Progenitor cell of endocrine pancreas (in vitro differentiated cells): Measurements from ENCODE around the gene U2AF1L4. TPM values are rescaled to one million over a fixed set of nuclear protein-coding genes. Genes with fewer than 3 reads are reported as not detected.
"Not testable (repeated sequence)": the region's sequence is repeated elsewhere in the genome, so short reads cannot be mapped to it uniquely, and the experiment has no call there.

Experiments used
- DNase-seq: peaks from one replicate; pipeline ENCODE4 v3.0.0; 2021; ENCODE audit warnings: low spot score; ENCODE audit not compliant: unreplicated experiment
- H3K27ac Mint-ChIP-seq: 2 replicates; pipeline ENCODE4 v1.8.0; 2021; ENCODE audit warnings: mild to moderate bottlenecking, moderate library complexity, mixed read lengths
- H3K27me3 Mint-ChIP-seq: 2 replicates; pipeline ENCODE4 v1.8.0; 2021; ENCODE audit warnings: mixed read lengths
- H3K36me3 Mint-ChIP-seq: 2 replicates; pipeline ENCODE4 v1.8.0; 2022; ENCODE audit warnings: mixed read lengths; ENCODE audit not compliant: insufficient read depth
- H3K4me1 Mint-ChIP-seq: 2 replicates; pipeline ENCODE4 v1.8.0; 2021; ENCODE audit warnings: low read depth, mixed read lengths
- H3K4me3 Mint-ChIP-seq: 2 replicates; pipeline ENCODE4 v1.8.0; 2021; ENCODE audit warnings: low read depth, mild to moderate bottlenecking, moderate library complexity, mixed read lengths
- H3K9me3 Mint-ChIP-seq: 2 replicates; pipeline ENCODE4 v1.8.0; 2021; ENCODE audit warnings: low read depth, mixed read lengths
- total RNA-seq: library from RNA; stranded (reverse); gene quantifications from 2 replicates; pipeline ENCODE4 v1.2.1, GENCODE V29; 2021
- TF ChIP-seq, protein P1 (sequence below): fragments of 200-600 bp; sonication (generic); IDR thresholded peaks from one replicate; pipeline ENCODE4 v1.5.0; 2021; ENCODE audit warnings: antibody characterized with exemption, mild to moderate bottlenecking; ENCODE audit not compliant: unreplicated experiment

U2AF1L4 gene
- total RNA-seq, 1 donor from 2014 or later = 37.4 TPM

DNA sequence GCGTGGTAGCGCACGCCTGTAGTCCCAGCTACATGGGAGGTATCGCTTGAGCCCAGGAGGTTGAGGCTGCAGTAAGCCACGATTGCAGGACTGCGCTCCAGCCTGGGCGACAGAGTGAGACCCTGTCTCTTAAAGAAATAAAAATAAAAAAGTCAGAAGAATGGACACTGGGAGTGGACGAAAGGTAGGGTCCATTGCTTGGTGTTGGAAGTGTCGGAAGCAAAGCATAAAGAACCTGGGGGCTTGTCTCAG lies 29.8 kb upstream of the U2AF1L4 start:
- TF ChIP-seq, protein P1, sequence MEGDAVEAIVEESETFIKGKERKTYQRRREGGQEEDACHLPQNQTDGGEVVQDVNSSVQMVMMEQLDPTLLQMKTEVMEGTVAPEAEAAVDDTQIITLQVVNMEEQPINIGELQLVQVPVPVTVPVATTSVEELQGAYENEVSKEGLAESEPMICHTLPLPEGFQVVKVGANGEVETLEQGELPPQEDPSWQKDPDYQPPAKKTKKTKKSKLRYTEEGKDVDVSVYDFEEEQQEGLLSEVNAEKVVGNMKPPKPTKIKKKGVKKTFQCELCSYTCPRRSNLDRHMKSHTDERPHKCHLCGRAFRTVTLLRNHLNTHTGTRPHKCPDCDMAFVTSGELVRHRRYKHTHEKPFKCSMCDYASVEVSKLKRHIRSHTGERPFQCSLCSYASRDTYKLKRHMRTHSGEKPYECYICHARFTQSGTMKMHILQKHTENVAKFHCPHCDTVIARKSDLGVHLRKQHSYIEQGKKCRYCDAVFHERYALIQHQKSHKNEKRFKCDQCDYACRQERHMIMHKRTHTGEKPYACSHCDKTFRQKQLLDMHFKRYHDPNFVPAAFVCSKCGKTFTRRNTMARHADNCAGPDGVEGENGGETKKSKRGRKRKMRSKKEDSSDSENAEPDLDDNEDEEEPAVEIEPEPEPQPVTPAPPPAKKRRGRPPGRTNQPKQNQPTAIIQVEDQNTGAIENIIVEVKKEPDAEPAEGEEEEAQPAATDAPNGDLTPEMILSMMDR = no peak
- DNase-seq = no peak
- H3K4me1 Mint-ChIP-seq = peaks cover 7% of the 10 kb centered on the region
- peaks cover 30% of the 10 kb centered on the region for H3K27me3 Mint-ChIP-seq
- H3K4me3 Mint-ChIP-seq = peak overlapping the region; percentile 72
- H3K36me3 Mint-ChIP-seq = peaks cover 4% of the 10 kb centered on the region
- no peak overlapping the region for H3K27ac Mint-ChIP-seq
- no peaks in the 10 kb centered on the region for H3K9me3 Mint-ChIP-seq

DNA sequence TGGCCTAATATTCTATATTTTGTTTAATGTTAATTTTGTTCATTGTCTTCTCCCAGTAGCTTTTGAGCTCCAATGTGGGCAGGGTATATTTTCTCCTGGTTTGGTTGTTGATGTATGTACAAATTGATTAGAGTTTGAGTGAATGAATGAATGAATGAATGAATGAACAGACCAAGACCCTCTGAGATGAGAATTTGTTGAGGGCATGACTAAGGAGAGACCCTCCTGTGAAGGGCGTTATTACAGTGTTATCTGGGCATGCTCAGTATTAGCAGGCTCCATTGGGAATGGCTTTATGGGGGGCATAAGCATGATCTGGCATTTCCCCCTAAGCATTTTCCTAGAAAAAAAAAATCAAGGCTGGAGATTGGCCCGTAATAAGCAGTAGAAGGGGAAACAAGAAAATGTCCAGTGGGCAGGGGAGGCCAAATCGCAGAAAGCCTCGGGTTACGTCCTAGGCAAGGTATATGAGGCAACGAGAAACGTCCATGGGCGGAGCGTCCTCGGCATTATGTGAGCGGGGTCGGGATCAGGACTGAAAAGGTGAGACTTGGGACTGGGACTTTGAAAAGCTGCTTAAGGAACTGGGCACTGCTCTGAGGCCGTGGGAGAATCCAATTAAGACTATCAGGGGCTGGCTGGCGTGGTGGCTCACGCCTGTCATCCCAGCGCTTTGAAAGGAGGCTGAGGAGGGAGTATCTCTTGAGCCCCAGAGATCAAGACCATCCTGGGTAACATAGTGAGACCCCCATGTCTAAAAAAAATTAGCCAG lies 29.2 kb upstream of the U2AF1L4 start:
- Mint-ChIP-seq H3K36me3 (peaks cover 2% of the 10 kb centered on the region), H3K4me1 (peaks cover 7% of the 10 kb centered on the region), H3K9me3 (no peaks in the 10 kb centered on the region), H3K27me3 (peaks cover 30% of the 10 kb centered on the region), H3K27ac (no peak overlapping the region), H3K4me3 (peak overlapping the region; percentile 72)
- DNase-seq = no peak
- TF ChIP-seq, protein P1 = no peak

DNA sequence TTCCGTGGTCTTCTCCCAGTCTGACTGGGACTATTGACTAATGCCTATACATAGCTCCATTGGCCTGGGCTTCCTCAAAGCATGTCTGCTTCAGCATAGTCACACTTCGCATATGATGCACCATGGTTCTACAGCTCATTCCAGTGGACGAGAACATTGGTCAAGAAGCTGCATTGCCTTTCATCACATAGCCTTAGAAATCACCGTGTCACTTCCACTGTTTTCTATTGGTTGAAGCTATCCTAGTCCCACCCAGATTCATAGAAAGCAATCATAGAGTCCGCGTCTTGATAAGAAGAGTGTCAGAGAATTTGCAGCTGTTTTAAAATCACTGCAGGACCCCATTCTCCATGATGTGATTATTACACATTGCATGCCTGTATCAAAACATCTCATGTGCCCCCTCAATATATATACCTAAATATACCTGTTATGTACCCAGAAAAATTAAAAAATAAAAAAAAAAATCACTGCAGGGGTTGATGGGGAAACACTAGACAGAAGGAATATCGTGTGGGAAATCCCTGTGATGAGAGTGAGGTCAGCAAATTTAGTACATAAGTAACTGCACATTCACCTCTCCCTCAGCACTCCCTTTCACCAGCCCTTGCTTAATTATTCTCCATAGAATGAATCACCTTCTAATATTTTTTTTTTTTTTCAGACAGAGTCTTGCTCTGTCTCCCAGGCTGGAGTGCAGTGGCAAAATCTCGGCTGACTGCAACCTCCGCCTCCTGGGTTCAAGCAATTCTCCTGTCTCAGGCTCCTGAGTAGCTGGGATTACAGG lies 28.0 kb upstream of the U2AF1L4 start:
- TF ChIP-seq, protein P1 = no peak
- DNase-seq = no peak
- no peak overlapping the region for H3K27ac Mint-ChIP-seq
- H3K36me3 Mint-ChIP-seq = peaks cover 2% of the 10 kb centered on the region
- peaks cover 7% of the 10 kb centered on the region for H3K4me1 Mint-ChIP-seq
- H3K9me3 Mint-ChIP-seq = no peaks in the 10 kb centered on the region
- H3K4me3 Mint-ChIP-seq = no peak overlapping the region
- H3K27me3 Mint-ChIP-seq = peaks cover 30% of the 10 kb centered on the region

DNA sequence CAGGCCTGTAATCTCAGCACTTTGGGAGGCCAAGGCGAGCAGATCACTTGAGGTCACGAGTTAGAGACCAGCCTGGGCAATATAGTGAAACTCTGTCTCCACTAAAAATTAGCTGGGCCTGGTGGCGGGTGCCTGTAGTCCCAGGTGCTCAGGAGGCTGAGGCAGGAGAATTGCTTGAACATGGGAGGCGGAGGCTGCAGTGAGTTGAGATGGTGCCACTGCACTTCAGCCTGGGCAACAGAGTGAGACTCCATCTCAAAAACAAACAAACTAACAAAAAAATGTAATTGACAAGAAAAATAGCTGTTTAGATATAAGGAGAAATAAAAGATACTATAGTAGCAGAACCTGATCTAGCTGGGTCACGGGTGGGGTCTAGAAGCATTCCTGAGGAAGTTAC lies 27.1 kb upstream of the U2AF1L4 start:
- not testable (repeated sequence) for H3K9me3 Mint-ChIP-seq, H3K4me3 Mint-ChIP-seq, H3K4me1 Mint-ChIP-seq, H3K36me3 Mint-ChIP-seq, H3K27ac Mint-ChIP-seq, DNase-seq
- peaks cover 25% of the 10 kb centered on the region for H3K27me3 Mint-ChIP-seq

DNA sequence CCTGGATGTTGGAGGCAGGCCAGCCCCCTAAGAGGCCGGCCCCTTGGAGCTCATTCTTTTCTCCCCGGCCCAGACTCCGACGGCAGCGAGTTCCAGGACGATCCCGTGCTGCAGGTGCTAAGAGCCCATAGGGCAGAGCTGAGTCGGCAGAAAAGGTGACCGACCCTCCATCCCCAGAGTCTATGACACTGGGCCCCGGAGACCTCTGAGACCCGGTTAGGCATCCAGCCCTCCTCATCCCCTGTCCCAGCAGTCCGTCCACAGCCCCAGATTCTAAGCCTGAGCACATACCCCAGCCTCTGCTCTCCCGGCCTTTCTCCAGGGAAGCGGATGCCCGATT lies 22.8 kb upstream of the U2AF1L4 start:
- H3K27ac Mint-ChIP-seq = no peak overlapping the region
- no peaks in the 10 kb centered on the region for H3K9me3 Mint-ChIP-seq
- DNase-seq = no peak
- H3K27me3 Mint-ChIP-seq = peaks cover 5% of the 10 kb centered on the region
- H3K36me3 Mint-ChIP-seq = peaks cover 4% of the 10 kb centered on the region
- TF ChIP-seq, protein P1 = no peak
- peaks cover 2% of the 10 kb centered on the region for H3K4me1 Mint-ChIP-seq
- no peak overlapping the region for H3K4me3 Mint-ChIP-seq
